ENCODE data around the gene C17orf67. TPM values are rescaled to one million over a fixed set of nuclear protein-coding genes. Genes with fewer than 3 reads are reported as not detected.

C17orf67 gene
- total and polyA plus RNA-seq, 10 of the 15 experiments (the other 5 are each of a cell fraction or from before 2014, with no cell fraction given), result 0.24 to 3.3 (median 0.89) TPM

- SMC1A ChIA-PET (ENCODE audit: uncharacterized antibody, unreplicated experiment), result interaction anchor here (1.1 to 1.2 kb wide), 2 partner anchors 161 to 186 kb away, joined by 3 read pairs; partner anchors contain the start of gene NOG
- no peak for ATAC-seq
- intact Hi-C loops (cut with micrococcal nuclease; ENCODE audit: unreplicated experiment), result no loop called here
Measured at GRCh38 chr17:56778898-56779297, 54.8 kb downstream of the C17orf67 start.

More at GRCh38 chr17:56778898-56779297, 54.8 kb downstream of the C17orf67 start:
- TF ChIP-seq ATF7 (IDR thresholded peaks at IDR 0.05; ENCODE audit: low read depth) (peak; percentile 81), SIX5 (IDR thresholded peaks at IDR 0.05; ENCODE audit: low read depth, low read length, severe bottlenecking) (no peak), ZBTB11 (CRISPR knock-in tag; IDR thresholded peaks at IDR 0.05) (no peak)
- no peaks in the 10 kb centered on the region for H3K9me3 ChIP-seq (replicated peaks; ENCODE audit: control insufficient read depth, insufficient read depth, low read length)
- no peaks in the 10 kb centered on the region for H3K36me3 ChIP-seq (ENCODE audit: control insufficient read depth in 2 of 2, insufficient read depth in 2 of 2, low read length in 1 of 2)
- no TSS peak for BruUV-seq (replicated peaks)
- POLR2A ChIA-PET, result no interaction called here
- no peak overlapping the region for H3K4me3 ChIP-seq
- H2AFZ ChIP-seq (ENCODE audit: control insufficient read depth, low read depth, low read length), result no peak overlapping the region
- DNase-seq (ENCODE audit: low read depth, low spot score) (no peak), FAIRE-seq (no peak)
- in situ Hi-C loops (cut with MboI), result no loop called here
- H4K20me1 ChIP-seq (ENCODE audit: control insufficient read depth, insufficient read depth), result no peaks in the 10 kb centered on the region
- H3K27ac ChIP-seq (ENCODE audit: control insufficient read depth, insufficient read depth), result no peak overlapping the region
- RAD21 ChIA-PET (ENCODE audit: unreplicated experiment), result interaction anchor here (1.7 kb wide), 1 partner anchor 63 kb away, joined by 8 read pairs; no protein-coding TSS in a partner anchor
- H3K9ac ChIP-seq (ENCODE audit: control insufficient read depth, insufficient read depth, low read length), result no peak overlapping the region
- peaks cover 2% of the 10 kb centered on the region in 2 experiments; a peak in 1 of 4 replicates for H3K27me3 ChIP-seq (replicated peaks in 1 of 2; ENCODE audit: control insufficient read depth in 2 of 2, insufficient read depth in 2 of 2, low read length in 1 of 2)
- H3K79me2 ChIP-seq (ENCODE audit: control insufficient read depth, insufficient read depth, low read length), result no peaks in the 10 kb centered on the region
- H3K4me2 ChIP-seq (ENCODE audit: control insufficient read depth, insufficient read depth), result no peak overlapping the region
- CTCF ChIA-PET, result interaction anchor here (0.8 to 4.6 kb wide), 8 partner anchors 8 to 298 kb away, joined by 3 to 38 read pairs (median 4); partner anchors contain the start of gene NOG
- H3K4me1 ChIP-seq (ENCODE audit: control insufficient read depth, insufficient read depth, low read length), result no peaks in the 10 kb centered on the region; the same call in 1 of the 2 replicates
- 36% methylated on average over 9 of the region's 9 CpGs for WGBS (ENCODE audit: insufficient coverage, insufficient replicate concordance, low lambda C conversion rate, missing lambda C conversion rate)
